ENCODE measurements around the gene MSRB3. TPM values are rescaled to one million over a fixed set of nuclear protein-coding genes. Genes with fewer than 3 reads are reported as not detected.

MSRB3 gene
- total RNA-seq, 1 donor from 2014 or later: 61.3 TPM

DNA sequence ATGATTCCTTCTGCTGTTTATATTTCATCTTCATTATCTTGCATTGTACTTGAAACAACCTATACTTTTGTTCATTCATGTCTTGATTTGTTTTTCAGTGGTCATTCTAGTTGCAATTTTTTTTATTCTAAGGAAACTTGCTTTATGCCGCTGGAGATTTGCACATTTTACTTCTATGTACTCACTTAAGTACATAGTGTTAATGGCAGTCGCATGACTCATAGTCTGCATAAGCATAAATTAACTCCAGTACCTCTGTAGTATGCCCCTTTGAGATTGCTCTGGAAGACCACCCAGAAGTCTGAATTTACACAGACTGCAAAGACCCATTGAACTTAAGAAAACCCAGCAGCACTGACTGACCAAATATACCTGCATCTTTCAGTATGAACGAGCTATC, 77.0 kb downstream of the MSRB3 start:
- intact Hi-C loops (cut with DNase I): no loop called here
- ATAC-seq: no peak
- Histone ChIP-seq H3K9me3 (no peaks in the 10 kb centered on the region), H3K27ac (no peak overlapping the region), H3K27me3 (no peaks in the 10 kb centered on the region), H3K36me3 (no peaks in the 10 kb centered on the region), H3K4me3 (no peak overlapping the region), H3K4me1 (no peaks in the 10 kb centered on the region)
- TF ChIP-seq, protein P1, sequence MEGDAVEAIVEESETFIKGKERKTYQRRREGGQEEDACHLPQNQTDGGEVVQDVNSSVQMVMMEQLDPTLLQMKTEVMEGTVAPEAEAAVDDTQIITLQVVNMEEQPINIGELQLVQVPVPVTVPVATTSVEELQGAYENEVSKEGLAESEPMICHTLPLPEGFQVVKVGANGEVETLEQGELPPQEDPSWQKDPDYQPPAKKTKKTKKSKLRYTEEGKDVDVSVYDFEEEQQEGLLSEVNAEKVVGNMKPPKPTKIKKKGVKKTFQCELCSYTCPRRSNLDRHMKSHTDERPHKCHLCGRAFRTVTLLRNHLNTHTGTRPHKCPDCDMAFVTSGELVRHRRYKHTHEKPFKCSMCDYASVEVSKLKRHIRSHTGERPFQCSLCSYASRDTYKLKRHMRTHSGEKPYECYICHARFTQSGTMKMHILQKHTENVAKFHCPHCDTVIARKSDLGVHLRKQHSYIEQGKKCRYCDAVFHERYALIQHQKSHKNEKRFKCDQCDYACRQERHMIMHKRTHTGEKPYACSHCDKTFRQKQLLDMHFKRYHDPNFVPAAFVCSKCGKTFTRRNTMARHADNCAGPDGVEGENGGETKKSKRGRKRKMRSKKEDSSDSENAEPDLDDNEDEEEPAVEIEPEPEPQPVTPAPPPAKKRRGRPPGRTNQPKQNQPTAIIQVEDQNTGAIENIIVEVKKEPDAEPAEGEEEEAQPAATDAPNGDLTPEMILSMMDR (IDR thresholded peaks at IDR 0.05): no peak
- DNase-seq: no peak

DNA sequence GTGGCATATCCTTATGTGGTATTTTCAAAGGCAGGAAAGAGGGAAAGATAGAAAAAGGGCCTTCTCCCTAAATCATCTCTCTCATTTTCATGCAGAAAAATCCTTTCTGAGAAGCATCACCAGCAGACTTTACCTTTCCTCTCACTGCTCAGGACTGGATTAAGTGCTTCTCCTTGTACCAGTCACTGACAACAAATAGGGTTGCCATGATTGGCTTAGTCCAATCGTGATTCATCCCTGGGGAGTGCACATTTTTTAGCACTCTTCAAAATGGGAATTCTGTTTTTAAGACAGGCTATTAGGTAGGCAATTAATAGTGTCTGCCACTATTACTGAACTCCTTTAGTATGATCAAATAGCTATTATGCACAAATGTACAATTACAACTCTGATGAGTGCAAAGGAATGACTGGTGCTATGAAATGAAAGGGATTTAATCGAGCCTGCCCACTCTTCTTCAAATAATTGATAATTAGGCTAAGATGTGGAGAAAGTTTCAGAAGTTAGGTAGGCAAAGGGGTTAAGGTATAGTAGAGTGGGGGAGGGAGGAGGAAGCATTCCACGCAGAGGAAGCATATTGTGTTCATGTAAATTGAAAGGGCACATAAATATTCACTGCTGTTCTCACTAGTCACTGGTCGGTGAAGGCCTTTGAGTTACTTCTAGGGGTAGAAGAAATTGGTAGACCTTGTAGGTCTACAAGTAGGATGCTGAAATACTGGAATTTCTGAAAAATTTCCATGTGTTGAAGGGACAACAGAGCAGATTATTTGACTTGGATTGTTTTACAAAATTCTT, 84.0 kb downstream of the MSRB3 start:
- no peak for DNase-seq
- no peaks in the 10 kb centered on the region for H3K27me3 ChIP-seq
- TF ChIP-seq, protein P1 (IDR thresholded peaks at IDR 0.05): no peak
- no peak overlapping the region for H3K27ac ChIP-seq
- no peak for ATAC-seq
- intact Hi-C loops (cut with DNase I): no loop called here
- no peaks in the 10 kb centered on the region for H3K4me1 ChIP-seq
- no peaks in the 10 kb centered on the region for H3K9me3 ChIP-seq
- no peak overlapping the region for H3K4me3 ChIP-seq
- H3K36me3 ChIP-seq: no peaks in the 10 kb centered on the region

DNA sequence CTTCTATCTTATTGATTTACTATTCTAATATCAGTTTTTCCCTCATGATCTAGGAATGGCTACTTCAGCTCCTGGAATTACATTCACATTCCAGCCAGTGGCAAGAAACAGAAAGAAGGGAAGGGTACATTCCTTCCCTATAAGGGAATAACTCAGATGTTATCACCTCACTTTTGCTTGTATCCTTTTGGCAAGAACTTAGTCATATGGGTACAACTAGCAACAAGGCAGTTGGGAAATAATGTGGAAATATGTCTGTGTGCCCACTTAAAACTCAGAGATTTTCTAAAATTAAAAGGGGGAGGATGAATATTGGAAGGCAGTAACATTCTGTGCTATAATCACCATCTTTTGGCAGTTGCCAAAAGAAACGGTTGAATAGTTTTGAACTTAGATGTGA, 85.6 kb downstream of the MSRB3 start:
- Histone ChIP-seq H3K9me3 (no peaks in the 10 kb centered on the region), H3K27ac (no peak overlapping the region), H3K4me1 (no peaks in the 10 kb centered on the region), H3K4me3 (no peak overlapping the region), H3K36me3 (no peaks in the 10 kb centered on the region), H3K27me3 (no peaks in the 10 kb centered on the region)
- ATAC-seq (no peak), DNase-seq (no peak)
- intact Hi-C loops (cut with DNase I): no loop called here
- TF ChIP-seq, protein P1 (IDR thresholded peaks at IDR 0.05): no peak

DNA sequence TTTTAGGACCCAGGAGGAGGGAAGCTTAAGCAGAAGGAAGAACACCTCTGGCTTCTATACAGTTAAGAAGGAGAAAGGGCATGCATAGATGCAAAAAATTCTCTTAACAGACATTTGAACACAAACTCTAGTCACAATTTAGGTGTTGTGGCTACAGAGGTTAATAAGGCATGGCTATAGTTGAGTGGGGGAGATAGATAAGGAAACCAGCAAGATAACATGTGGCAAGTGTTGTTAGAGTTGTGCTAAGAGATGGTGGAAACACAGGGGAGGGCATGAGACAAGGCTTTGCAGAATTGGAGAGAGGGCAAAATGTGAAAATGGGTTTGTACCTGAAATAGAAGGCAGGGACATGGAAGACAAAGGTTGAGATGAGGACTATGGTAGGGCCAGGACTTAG, 88.9 kb downstream of the MSRB3 start:
- H3K27me3 ChIP-seq: no peaks in the 10 kb centered on the region
- no peaks in the 10 kb centered on the region for H3K4me1 ChIP-seq
- intact Hi-C loops (cut with DNase I): no loop called here
- ATAC-seq (no peak), DNase-seq (no peak)
- no peaks in the 10 kb centered on the region for H3K9me3 ChIP-seq
- no peak overlapping the region for H3K27ac ChIP-seq
- TF ChIP-seq, protein P1 (IDR thresholded peaks at IDR 0.05): no peak
- H3K4me3 ChIP-seq: no peak overlapping the region
- H3K36me3 ChIP-seq: no peaks in the 10 kb centered on the region

DNA sequence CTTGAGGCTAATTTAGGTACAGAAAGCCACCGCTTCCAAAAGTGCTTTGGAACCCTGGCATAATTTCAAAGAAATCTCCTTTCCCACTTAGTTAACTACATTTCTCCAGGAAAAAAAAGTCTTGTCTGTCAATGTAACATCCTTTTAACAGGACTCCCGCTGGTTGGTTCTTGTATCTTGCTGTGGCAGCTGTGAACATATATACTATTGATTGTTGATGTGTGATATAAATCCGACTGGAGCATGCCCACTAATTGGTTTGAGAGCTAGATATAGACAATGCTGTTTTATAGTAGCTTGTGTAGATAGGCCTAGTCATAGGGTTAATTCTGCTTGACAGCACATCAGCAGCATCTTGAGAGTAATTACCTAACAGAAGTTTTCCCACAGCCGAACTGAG, 89.6 kb downstream of the MSRB3 start:
- Histone ChIP-seq H3K36me3 (no peaks in the 10 kb centered on the region), H3K27ac (no peak overlapping the region), H3K4me3 (no peak overlapping the region), H3K27me3 (no peaks in the 10 kb centered on the region), H3K9me3 (no peaks in the 10 kb centered on the region), H3K4me1 (no peaks in the 10 kb centered on the region)
- TF ChIP-seq, protein P1 (IDR thresholded peaks at IDR 0.05): no peak
- ATAC-seq (no peak), DNase-seq (no peak)
- intact Hi-C loops (cut with DNase I): no loop called here

Measured in upper lobe of right lung (tissue), 1 donor.